Esophagus muscularis mucosa (tissue), 3 donors: ENCODE results near the gene ZBED1.
"Not testable (repeated sequence)": the region's sequence is repeated elsewhere in the genome, so short reads cannot be mapped to it uniquely, and the experiment has no call there.

Experiments used
- POLR2A ChIP-seq: fragments of 450-650 bp; IDR thresholded peaks from one replicate; pipeline ENCODE4 v1.6.1; 2017; ENCODE audit warnings: antibody characterized with exemption, moderate library complexity, mild to moderate bottlenecking, low read depth
- TF ChIP-seq, protein P1 (sequence below), 3 experiments: fragments of 200-600 bp in 2 of 3; fragments of 450-650 bp in 1 of 3; sonication (generic) in 2 of 3; IDR thresholded peaks; one replicate each; pipeline ENCODE4 v1.5.1; 2017 to 2019; ENCODE audit warnings: antibody characterized with exemption in 3 of 3, mild to moderate bottlenecking in 2 of 3, moderate library complexity in 1 of 3

DNA sequence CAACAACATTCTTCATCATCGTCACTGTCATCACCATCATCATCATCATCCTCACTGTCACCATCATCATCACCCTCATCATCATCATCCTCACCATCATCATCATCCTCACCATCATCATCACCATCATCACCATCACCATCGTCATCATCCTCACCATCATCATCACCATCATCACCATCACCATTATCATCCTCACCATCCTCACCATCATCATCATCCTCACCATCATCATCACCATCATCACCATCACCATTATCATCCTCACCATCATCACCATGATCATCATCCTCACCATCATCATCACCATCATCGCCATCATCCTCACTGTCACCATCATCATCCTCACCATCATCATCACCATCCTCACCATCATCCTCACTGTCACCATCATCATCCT lies 18.9 kb upstream of the ZBED1 start:
- TF ChIP-seq, protein P1, sequence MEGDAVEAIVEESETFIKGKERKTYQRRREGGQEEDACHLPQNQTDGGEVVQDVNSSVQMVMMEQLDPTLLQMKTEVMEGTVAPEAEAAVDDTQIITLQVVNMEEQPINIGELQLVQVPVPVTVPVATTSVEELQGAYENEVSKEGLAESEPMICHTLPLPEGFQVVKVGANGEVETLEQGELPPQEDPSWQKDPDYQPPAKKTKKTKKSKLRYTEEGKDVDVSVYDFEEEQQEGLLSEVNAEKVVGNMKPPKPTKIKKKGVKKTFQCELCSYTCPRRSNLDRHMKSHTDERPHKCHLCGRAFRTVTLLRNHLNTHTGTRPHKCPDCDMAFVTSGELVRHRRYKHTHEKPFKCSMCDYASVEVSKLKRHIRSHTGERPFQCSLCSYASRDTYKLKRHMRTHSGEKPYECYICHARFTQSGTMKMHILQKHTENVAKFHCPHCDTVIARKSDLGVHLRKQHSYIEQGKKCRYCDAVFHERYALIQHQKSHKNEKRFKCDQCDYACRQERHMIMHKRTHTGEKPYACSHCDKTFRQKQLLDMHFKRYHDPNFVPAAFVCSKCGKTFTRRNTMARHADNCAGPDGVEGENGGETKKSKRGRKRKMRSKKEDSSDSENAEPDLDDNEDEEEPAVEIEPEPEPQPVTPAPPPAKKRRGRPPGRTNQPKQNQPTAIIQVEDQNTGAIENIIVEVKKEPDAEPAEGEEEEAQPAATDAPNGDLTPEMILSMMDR (IDR thresholded peaks at IDR 0.05) = not testable (repeated sequence)
- TF ChIP-seq POLR2A = not testable (repeated sequence)
